ENCODE data around the gene ERGIC2. TPM values are rescaled to one million over a fixed set of nuclear protein-coding genes. Genes with fewer than 3 reads are reported as not detected.

Gene ERGIC2
- total and polyA plus RNA-seq, 2 donors from 2014 or later, result 60.5 to 65.1 TPM

- intact Hi-C loops (cut with DNase I), result no loop called here
- Histone ChIP-seq H3K9ac (ENCODE audit: low read length in 3 of 3) (no peak overlapping the region), H3K27me3 (ENCODE audit: control insufficient read depth, insufficient read depth, low read length) (no peaks in the 10 kb centered on the region), H3K4me3 (ENCODE audit: low read length in 3 of 3) (no peak overlapping the region), H3K9me3 (ENCODE audit: control insufficient read depth in 2 of 3, insufficient read depth in 1 of 3, low read length in 3 of 3) (peaks cover 0 to 1% (median 0%) of the 10 kb centered on the region in 3 donors), H3K4me1 (ENCODE audit: control insufficient read depth in 2 of 3, insufficient read depth in 2 of 3, low read depth in 1 of 3, low read length in 3 of 3) (no peaks in the 10 kb centered on the region), H3K36me3 (ENCODE audit: control insufficient read depth in 2 of 3, insufficient read depth in 3 of 3, low read length in 3 of 3) (peaks cover 8 to 12% (median 8%) of the 10 kb centered on the region in 3 donors), H3K27ac (ENCODE audit: low read depth in 2 of 2, low read length in 2 of 2) (no peak overlapping the region)
- FAIRE-seq (no peak), DNase-seq (no peak)
- TF ChIP-seq, protein P1, sequence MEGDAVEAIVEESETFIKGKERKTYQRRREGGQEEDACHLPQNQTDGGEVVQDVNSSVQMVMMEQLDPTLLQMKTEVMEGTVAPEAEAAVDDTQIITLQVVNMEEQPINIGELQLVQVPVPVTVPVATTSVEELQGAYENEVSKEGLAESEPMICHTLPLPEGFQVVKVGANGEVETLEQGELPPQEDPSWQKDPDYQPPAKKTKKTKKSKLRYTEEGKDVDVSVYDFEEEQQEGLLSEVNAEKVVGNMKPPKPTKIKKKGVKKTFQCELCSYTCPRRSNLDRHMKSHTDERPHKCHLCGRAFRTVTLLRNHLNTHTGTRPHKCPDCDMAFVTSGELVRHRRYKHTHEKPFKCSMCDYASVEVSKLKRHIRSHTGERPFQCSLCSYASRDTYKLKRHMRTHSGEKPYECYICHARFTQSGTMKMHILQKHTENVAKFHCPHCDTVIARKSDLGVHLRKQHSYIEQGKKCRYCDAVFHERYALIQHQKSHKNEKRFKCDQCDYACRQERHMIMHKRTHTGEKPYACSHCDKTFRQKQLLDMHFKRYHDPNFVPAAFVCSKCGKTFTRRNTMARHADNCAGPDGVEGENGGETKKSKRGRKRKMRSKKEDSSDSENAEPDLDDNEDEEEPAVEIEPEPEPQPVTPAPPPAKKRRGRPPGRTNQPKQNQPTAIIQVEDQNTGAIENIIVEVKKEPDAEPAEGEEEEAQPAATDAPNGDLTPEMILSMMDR (IDR thresholded peaks at IDR 0.05; ENCODE audit: borderline replicate concordance, extremely low read depth, insufficient read depth), result no peak
Observed at GRCh38 chr12:29365091-29365490, 15.9 kb downstream of the ERGIC2 start.

- peaks cover 0 to 27% (median 2%) of the 10 kb centered on the region in 3 donors for H3K36me3 ChIP-seq (ENCODE audit: control insufficient read depth in 2 of 3, insufficient read depth in 3 of 3, low read length in 3 of 3)
- FAIRE-seq, result no peak
- intact Hi-C loops (cut with DNase I), result no loop called here
- H3K27ac ChIP-seq (ENCODE audit: low read depth in 2 of 2, low read length in 2 of 2), result no peak overlapping the region
- no peak overlapping the region for H3K9ac ChIP-seq (ENCODE audit: low read length in 3 of 3)
- no peaks in the 10 kb centered on the region for H3K27me3 ChIP-seq (ENCODE audit: control insufficient read depth, insufficient read depth, low read length)
- no peaks in the 10 kb centered on the region for H3K9me3 ChIP-seq (ENCODE audit: control insufficient read depth in 2 of 3, insufficient read depth in 1 of 3, low read length in 3 of 3)
- DNase-seq, result no peak
- TF ChIP-seq, protein P1 (IDR thresholded peaks at IDR 0.05; ENCODE audit: borderline replicate concordance, extremely low read depth, insufficient read depth), result no peak
- H3K4me1 ChIP-seq (ENCODE audit: control insufficient read depth in 2 of 3, insufficient read depth in 2 of 3, low read depth in 1 of 3, low read length in 3 of 3), result no peaks in the 10 kb centered on the region
- H3K4me3 ChIP-seq (ENCODE audit: low read length in 3 of 3), result no peak overlapping the region
Observed at GRCh38 chr12:29354954-29355353, 26.0 kb downstream of the ERGIC2 start.

GRCh38 chr12:29350080-29350479 lies 30.9 kb downstream of the ERGIC2 start:
- FAIRE-seq (no peak), DNase-seq (peak in 2 of 5 donors; percentile 13 to 43)
- H3K9ac ChIP-seq (ENCODE audit: low read length in 3 of 3), result no peak overlapping the region
- H3K4me3 ChIP-seq (ENCODE audit: low read length in 3 of 3), result no peak overlapping the region
- intact Hi-C loops (cut with DNase I), result no loop called here
- H3K27me3 ChIP-seq (ENCODE audit: control insufficient read depth, insufficient read depth, low read length), result no peaks in the 10 kb centered on the region
- no peaks in the 10 kb centered on the region for H3K4me1 ChIP-seq (ENCODE audit: control insufficient read depth in 2 of 3, insufficient read depth in 2 of 3, low read depth in 1 of 3, low read length in 3 of 3)
- TF ChIP-seq, protein P1 (IDR thresholded peaks at IDR 0.05; ENCODE audit: borderline replicate concordance, extremely low read depth, insufficient read depth), result no peak
- H3K27ac ChIP-seq (ENCODE audit: low read depth in 2 of 2, low read length in 2 of 2), result no peak overlapping the region
- peaks cover 0 to 13% (median 5%) of the 10 kb centered on the region in 3 donors for H3K36me3 ChIP-seq (ENCODE audit: control insufficient read depth in 2 of 3, insufficient read depth in 3 of 3, low read length in 3 of 3)
- H3K9me3 ChIP-seq (ENCODE audit: control insufficient read depth in 2 of 3, insufficient read depth in 1 of 3, low read length in 3 of 3), result no peaks in the 10 kb centered on the region
